Measurements from ENCODE around the gene RNF168.
"Not testable (repeated sequence)": the region's sequence is repeated elsewhere in the genome, so short reads cannot be mapped to it uniquely, and the experiment has no call there.

Gene RNF168

GRCh38 chr3:196471551-196471950 lies 32.0 kb downstream of the RNF168 start:
- H3K9me3 ChIP-seq (ENCODE audit: severe bottlenecking): no peaks in the 10 kb centered on the region
- no peak overlapping the region for H3K27ac ChIP-seq
- no peaks in the 10 kb centered on the region for H3K27me3 ChIP-seq (ENCODE audit: insufficient read depth, low read depth, severe bottlenecking)
- peaks cover 2% of the 10 kb centered on the region; the same call in 1 of the 2 replicates for H3K36me3 ChIP-seq
- no peak for TF ChIP-seq CTCF (IDR thresholded peaks at IDR 0.05; ENCODE audit: low read depth, low read length)
- no peak for DNase-seq
- H3K4me3 ChIP-seq (ENCODE audit: low read depth, low read length): no peak overlapping the region

- not testable (repeated sequence) for H3K36me3 ChIP-seq; H3K9me3 ChIP-seq (ENCODE audit: severe bottlenecking); H3K27me3 ChIP-seq (ENCODE audit: insufficient read depth, low read depth, severe bottlenecking); H3K4me3 ChIP-seq (ENCODE audit: low read depth, low read length); DNase-seq; H3K27ac ChIP-seq
Observed at GRCh38 chr3:196470182-196470581, 33.4 kb downstream of the RNF168 start.

- no peak for DNase-seq
- Histone ChIP-seq H3K36me3 (no peaks in the 10 kb centered on the region), H3K27me3 (ENCODE audit: insufficient read depth, low read depth, severe bottlenecking) (no peaks in the 10 kb centered on the region), H3K4me3 (ENCODE audit: low read depth, low read length) (no peak overlapping the region), H3K27ac (no peak overlapping the region), H3K9me3 (ENCODE audit: severe bottlenecking) (no peaks in the 10 kb centered on the region)
- TF ChIP-seq CTCF (IDR thresholded peaks at IDR 0.05; ENCODE audit: low read depth, low read length): no peak
Observed at GRCh38 chr3:196463804-196464203, 39.8 kb downstream of the RNF168 start.

GRCh38 chr3:196463478-196463756 lies 40.2 kb downstream of the RNF168 start:
- DNase-seq: no peak
- TF ChIP-seq CTCF (IDR thresholded peaks at IDR 0.05; ENCODE audit: low read depth, low read length): no peak
- Histone ChIP-seq H3K27me3 (ENCODE audit: insufficient read depth, low read depth, severe bottlenecking) (no peaks in the 10 kb centered on the region), H3K27ac (no peak overlapping the region), H3K36me3 (no peaks in the 10 kb centered on the region), H3K9me3 (ENCODE audit: severe bottlenecking) (no peaks in the 10 kb centered on the region), H3K4me3 (ENCODE audit: low read depth, low read length) (no peak overlapping the region)

- not testable (repeated sequence) for H3K36me3 ChIP-seq; H3K27ac ChIP-seq; H3K27me3 ChIP-seq (ENCODE audit: insufficient read depth, low read depth, severe bottlenecking); DNase-seq; H3K9me3 ChIP-seq (ENCODE audit: severe bottlenecking); H3K4me3 ChIP-seq (ENCODE audit: low read depth, low read length)
Observed at GRCh38 chr3:196462680-196463477, 40.7 kb downstream of the RNF168 start.

- H3K36me3 ChIP-seq: no peaks in the 10 kb centered on the region
- no peak overlapping the region for H3K27ac ChIP-seq
- DNase-seq: no peak
- TF ChIP-seq CTCF (IDR thresholded peaks at IDR 0.05; ENCODE audit: low read depth, low read length): no peak
- no peak overlapping the region for H3K4me3 ChIP-seq (ENCODE audit: low read depth, low read length)
- H3K27me3 ChIP-seq (ENCODE audit: insufficient read depth, low read depth, severe bottlenecking): no peaks in the 10 kb centered on the region
- no peaks in the 10 kb centered on the region for H3K9me3 ChIP-seq (ENCODE audit: severe bottlenecking)
Observed at GRCh38 chr3:196458063-196458462, 45.5 kb downstream of the RNF168 start.

- H3K36me3 ChIP-seq: not testable (repeated sequence)
Observed at GRCh38 chr3:196457470-196457869, 46.1 kb downstream of the RNF168 start.

More at GRCh38 chr3:196457470-196457869, 46.1 kb downstream of the RNF168 start:
- not testable (repeated sequence) for H3K9me3 ChIP-seq (ENCODE audit: severe bottlenecking); H3K27me3 ChIP-seq (ENCODE audit: insufficient read depth, low read depth, severe bottlenecking); DNase-seq; H3K4me3 ChIP-seq (ENCODE audit: low read depth, low read length); H3K27ac ChIP-seq

Measured in WERI-Rb-1 (cell line).